Femur (tissue), 1 donor: ENCODE data around the gene CFAP46.
"Not testable (repeated sequence)": the region's sequence is repeated elsewhere in the genome, so short reads cannot be mapped to it uniquely, and the experiment has no call there.

ENCODE experiments used
- DNase-seq: peaks from one replicate; pipeline ENCODE4 v3.0.0-alpha.2; 2017

CFAP46 gene

DNA sequence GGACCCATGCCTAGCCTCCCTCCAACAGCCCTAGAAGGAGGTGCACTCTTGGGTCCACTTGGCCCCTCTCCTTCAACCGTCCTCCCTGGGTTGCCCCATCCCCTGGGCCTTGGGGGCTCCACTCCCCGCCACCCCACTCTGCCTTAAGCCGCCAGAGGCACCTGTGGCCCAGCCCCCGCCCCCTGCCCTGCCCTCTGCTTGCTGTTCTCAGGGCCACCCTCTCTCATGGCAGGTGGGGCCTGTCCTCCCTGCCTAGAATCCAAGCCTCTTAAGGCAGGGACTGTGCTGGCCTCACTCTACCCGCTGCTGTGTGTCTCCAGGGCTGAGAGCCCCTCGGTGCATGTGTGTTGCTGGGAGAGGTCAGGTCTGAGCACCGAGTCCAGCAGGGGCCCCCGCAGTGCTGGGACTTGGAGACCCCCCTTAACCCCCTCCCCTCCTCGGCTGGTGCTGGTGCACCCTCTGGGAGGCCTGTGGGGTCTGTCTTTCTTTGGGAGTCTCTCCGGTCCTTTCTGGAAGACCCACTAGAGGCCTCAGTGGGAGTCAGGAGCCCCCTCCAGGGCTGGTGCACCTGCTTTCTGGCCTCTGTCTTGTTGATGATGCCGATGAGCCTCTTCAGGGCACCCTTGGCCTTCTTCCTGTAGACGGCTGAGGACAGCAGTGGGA lies 43.8 kb downstream of the CFAP46 start:
- DNase-seq, result no peak

GRCh38 chr10:132897516-132898381 lies 44.6 kb downstream of the CFAP46 start:
- no peak for DNase-seq

- DNase-seq, result not testable (repeated sequence)
Measured at GRCh38 chr10:132893786-132894185, 48.6 kb downstream of the CFAP46 start.

GRCh38 chr10:132893090-132893489 lies 49.3 kb downstream of the CFAP46 start:
- DNase-seq, result no peak

GRCh38 chr10:132892004-132892403 lies 50.4 kb downstream of the CFAP46 start:
- DNase-seq, result no peak

DNA sequence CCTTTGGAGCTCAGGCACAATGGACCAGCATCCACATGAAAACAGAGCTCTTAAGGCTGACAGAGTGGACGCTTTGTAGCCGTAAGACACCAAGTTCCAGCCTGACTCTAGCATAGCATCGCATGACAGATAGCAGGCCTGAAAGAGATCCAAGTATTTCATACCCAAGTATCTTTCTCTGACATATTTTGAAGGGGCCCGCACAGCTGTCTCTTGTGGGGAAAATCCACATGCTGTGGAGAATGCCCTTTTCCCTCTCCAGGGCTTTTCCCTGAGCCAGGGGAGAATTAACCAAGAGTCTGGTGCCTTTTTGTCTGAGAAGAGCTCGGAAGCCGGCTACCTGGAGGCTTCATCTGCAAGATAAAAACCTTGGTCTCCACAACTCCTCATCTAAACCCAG lies 51.0 kb downstream of the CFAP46 start:
- DNase-seq, result no peak

GRCh38 chr10:132890301-132890700 lies 52.1 kb downstream of the CFAP46 start:
- DNase-seq, result no peak

DNA sequence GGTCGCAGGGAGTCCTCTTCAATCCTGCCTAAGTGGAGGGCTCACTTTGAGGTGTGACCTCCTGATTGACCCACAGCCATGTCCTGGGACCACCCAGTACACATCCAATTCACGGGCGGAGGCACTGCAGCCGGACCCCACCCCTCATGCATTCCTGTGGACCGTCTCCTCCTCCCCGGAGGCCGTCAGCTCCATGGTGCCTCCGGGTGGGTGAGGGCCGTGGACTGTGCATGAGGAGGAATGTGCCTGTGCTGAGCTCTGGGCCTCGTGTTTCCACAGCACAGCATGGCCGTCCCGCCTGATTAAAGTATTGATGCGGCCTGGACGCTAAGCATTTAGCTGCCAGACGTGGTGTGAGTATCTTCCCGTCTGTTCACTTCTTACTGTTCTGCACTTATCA lies 52.8 kb downstream of the CFAP46 start:
- DNase-seq, result no peak

- DNase-seq, result no peak
Measured at GRCh38 chr10:132888898-132889490, 53.4 kb downstream of the CFAP46 start.

DNA sequence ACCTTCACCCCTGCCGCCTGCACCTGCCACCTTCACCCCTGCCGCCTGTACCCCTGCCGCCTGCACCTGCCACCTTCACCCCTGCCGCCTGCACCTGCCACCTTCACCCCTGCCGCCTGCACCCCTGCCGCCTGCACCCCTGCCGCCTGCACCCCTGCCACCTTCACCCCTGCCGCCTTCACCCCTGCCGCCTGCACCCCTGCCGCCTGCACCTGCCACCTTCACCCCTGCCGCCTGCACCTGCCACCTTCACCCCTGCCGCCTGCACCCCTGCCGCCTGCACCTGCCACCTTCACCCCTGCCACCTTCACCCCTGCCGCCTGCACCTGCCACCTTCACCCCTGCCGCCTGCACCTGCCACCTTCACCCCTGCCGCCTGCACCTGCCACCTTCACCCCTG lies 53.9 kb downstream of the CFAP46 start:
- not testable (repeated sequence) for DNase-seq

DNA sequence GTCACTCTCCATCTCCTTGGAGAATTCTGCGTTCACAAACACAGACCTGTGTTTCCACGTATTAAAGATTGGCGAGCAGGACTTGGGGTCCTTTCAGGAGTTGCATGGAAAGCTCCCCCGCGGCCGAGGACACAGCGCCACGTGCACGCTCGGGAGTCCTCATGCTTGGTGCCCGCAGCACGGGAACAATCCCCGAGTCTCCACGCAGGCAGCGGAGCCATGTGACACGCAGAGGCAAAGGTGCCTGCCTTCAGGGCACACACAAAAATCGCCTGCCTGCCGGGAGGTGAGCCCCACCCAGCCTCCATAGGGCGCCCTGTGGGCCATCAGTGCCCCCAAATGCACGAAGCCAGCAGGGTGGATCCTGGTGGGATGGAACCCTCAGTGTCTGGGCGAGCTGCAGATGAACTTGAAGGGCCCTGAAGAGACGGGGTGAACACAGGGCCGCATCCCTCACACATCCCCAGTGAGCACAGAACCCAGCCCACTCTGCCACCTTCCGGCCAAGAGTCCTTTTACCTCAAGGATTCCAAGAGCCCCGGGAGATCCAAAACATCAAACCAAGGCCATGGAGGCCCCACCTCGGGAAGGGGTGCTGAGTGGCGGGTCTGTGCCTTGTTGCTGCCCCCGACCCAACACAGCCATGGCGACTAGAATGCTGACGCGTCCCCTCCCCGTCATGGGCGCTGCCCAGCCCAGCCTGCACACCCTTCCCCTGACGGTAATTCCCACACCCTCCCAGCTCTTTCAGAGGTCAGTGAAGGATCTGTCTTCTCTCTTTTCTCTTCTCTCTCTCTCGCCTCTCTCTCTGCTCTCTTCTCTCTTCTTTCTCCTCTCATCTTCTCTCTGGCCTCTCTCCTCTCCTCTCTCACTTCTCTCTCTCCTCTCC lies 55.9 kb downstream of the CFAP46 start:
- no peak for DNase-seq

- DNase-seq, result no peak
Measured at GRCh38 chr10:132885451-132886210, 56.7 kb downstream of the CFAP46 start.

GRCh38 chr10:132884691-132885271 lies 57.6 kb downstream of the CFAP46 start:
- no peak for DNase-seq

DNA sequence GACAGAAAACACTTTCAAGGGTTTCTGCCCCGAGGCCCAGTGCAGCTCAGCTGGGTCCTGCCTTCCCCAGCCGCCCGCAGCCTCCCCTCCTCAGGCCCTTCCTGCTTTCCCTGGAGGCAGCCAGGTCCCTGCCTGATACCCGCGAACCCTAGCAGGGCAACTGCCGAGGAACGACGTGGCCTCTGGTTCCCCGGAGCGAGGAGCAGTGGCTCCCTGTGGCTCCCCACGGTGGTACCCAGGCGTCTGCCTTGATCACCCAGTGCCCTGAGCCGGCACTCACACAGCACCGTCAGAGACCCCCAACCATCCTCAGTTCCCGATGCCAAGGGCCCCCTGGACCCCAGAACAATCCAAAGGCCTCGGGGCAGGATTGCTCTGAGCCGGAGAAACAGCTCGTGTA lies 58.3 kb downstream of the CFAP46 start:
- DNase-seq, result no peak

GRCh38 chr10:132883391-132883881 lies 58.9 kb downstream of the CFAP46 start:
- DNase-seq, result no peak

GRCh38 chr10:132882069-132882951 lies 60.1 kb downstream of the CFAP46 start:
- DNase-seq, result no peak

- DNase-seq, result no peak
Measured at GRCh38 chr10:132881186-132881920, 61.0 kb downstream of the CFAP46 start.

DNA sequence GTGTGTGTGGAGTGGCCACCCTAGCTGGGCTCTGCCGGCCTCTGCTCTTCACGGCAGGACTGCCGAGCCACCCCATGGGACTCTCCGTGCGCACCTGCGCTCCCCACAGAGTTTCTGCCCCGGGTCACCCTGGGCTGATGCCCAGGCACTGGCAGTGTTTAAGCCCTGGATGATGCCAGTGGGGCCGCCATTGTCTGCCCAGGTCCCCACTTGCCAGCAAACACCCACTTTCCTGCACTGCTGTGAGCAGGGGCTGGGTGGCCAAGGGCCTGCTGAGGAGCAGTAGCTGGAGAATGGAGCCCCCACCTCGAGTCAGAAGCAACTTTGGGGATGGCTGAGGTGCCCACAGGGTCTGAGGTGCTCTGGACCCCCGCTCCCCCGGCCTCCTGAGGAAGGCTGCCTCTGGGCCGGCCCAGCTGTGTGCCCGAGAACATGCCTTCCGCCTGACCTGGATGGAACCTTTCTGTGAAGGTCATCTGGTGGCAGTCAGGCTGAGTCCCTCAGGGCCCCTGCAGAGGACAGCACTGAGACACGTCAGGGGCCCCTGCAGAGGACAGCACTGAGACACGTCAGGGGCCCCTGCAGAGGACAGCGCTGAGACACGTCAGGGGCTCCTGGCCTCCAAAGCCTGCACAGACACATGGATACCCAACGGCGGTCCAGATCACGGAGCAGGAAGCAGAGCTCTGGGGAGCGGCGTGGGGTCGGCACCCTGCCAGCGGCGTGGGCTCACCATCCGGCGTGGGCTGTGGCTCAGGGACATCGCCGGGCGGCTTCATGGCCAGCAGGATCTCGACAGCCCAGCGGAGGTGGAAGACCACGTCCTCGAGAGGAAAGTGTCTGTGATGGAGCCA lies 62.0 kb downstream of the CFAP46 start:
- no peak for DNase-seq
